WTC11 (cell line): Measurements from ENCODE around the gene ABCB1.

Experiments used
- CREM ChIP-seq: sonication (generic); formaldehyde crosslinking; IDR thresholded peaks from 2 replicates; pipeline ENCODE4 v1.8.1; 2022; ENCODE audit warnings: mild to moderate bottlenecking, missing genetic modification reagents, moderate library complexity
- ELF4 ChIP-seq: sonication (generic); formaldehyde crosslinking; IDR thresholded peaks from 2 replicates; pipeline ENCODE4 v1.8.1; 2022; ENCODE audit warnings: low read depth, mild to moderate bottlenecking, moderate library complexity, missing genetic modification reagents
- JUN ChIP-seq: sonication (generic); formaldehyde crosslinking; IDR thresholded peaks from 2 replicates; pipeline ENCODE4 v1.8.0; 2023; ENCODE audit warnings: mild to moderate bottlenecking, missing genetic modification reagents
- SMAD3 ChIP-seq: sonication (generic); formaldehyde crosslinking; IDR thresholded peaks from 2 replicates; pipeline ENCODE4 v1.8.0; 2022; ENCODE audit warnings: missing genetic modification reagents, mild to moderate bottlenecking, borderline replicate concordance
- ZBTB21 ChIP-seq: sonication (generic); formaldehyde crosslinking; IDR thresholded peaks from 2 replicates; pipeline ENCODE4 v1.8.1; 2023; ENCODE audit warnings: mild to moderate bottlenecking, missing genetic modification reagents, borderline replicate concordance
- TF ChIP-seq, protein P1 (sequence below): sonication (generic); formaldehyde crosslinking; IDR thresholded peaks from 2 replicates; pipeline ENCODE4 v1.8.1; 2022; ENCODE audit warnings: mild to moderate bottlenecking, moderate library complexity, missing genetic modification reagents
- TF ChIP-seq, protein P2 (sequence below): sonication (generic); formaldehyde crosslinking; IDR thresholded peaks from 2 replicates; pipeline ENCODE4 v1.8.0; 2022; ENCODE audit warnings: mild to moderate bottlenecking, missing genetic modification reagents
- TF ChIP-seq, protein P3 (sequence below): fragments of 250-450 bp; sonication (Bioruptor Pico); IDR thresholded peaks from 2 replicates; pipeline ENCODE4 v2.1.2; 2022; ENCODE audit warnings: mild to moderate bottlenecking, moderate library complexity
- TF ChIP-seq, protein P4 (sequence below): fragments of 200-600 bp; IDR thresholded peaks from 2 replicates; pipeline ENCODE4 v1.8.0; 2022; ENCODE audit warnings: antibody characterized with exemption
- TF ChIP-seq, protein P5 (sequence below): sonication (generic); formaldehyde crosslinking; IDR thresholded peaks from 2 replicates; pipeline ENCODE4 v1.8.1; 2023; ENCODE audit warnings: mild to moderate bottlenecking, missing genetic modification reagents, moderate library complexity
- TF ChIP-seq, protein P6 (sequence below): sonication (generic); formaldehyde crosslinking; IDR thresholded peaks from 2 replicates; pipeline ENCODE4 v1.8.1; 2023; ENCODE audit warnings: mild to moderate bottlenecking, missing genetic modification reagents, borderline replicate concordance
- TF ChIP-seq, protein P7 (sequence below): sonication (generic); formaldehyde crosslinking; IDR thresholded peaks from 2 replicates; pipeline ENCODE4 v1.8.0; 2022; ENCODE audit warnings: mild to moderate bottlenecking, missing genetic modification reagents

DNA sequence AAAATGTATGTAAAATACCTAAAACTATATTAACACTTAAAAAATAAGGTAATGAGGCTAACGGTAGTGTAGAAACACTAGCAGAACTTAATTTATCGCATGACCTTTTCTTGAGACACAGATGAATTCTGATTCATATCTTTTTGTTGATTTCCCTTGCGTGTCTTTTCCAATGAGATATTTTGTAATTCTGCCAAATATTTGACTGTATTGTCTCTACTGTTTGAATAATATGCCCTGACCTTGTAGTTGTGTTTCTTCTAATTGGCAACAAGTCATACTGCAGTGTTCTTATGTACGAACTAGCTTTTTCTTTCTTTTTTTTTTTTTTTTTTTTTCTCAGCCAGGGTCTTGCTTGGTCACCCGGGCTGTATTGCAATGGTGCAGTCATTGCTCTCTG, 9.2 kb upstream of the ABCB1 start:
- TF ChIP-seq, protein P1, sequence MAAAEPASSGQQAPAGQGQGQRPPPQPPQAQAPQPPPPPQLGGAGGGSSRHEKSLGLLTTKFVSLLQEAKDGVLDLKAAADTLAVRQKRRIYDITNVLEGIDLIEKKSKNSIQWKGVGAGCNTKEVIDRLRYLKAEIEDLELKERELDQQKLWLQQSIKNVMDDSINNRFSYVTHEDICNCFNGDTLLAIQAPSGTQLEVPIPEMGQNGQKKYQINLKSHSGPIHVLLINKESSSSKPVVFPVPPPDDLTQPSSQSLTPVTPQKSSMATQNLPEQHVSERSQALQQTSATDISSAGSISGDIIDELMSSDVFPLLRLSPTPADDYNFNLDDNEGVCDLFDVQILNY (CRISPR knock-in tag): no peak
- TF ChIP-seq, protein P2, sequence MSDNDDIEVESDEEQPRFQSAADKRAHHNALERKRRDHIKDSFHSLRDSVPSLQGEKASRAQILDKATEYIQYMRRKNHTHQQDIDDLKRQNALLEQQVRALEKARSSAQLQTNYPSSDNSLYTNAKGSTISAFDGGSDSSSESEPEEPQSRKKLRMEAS (CRISPR knock-in tag): no peak
- TF ChIP-seq, protein P3, sequence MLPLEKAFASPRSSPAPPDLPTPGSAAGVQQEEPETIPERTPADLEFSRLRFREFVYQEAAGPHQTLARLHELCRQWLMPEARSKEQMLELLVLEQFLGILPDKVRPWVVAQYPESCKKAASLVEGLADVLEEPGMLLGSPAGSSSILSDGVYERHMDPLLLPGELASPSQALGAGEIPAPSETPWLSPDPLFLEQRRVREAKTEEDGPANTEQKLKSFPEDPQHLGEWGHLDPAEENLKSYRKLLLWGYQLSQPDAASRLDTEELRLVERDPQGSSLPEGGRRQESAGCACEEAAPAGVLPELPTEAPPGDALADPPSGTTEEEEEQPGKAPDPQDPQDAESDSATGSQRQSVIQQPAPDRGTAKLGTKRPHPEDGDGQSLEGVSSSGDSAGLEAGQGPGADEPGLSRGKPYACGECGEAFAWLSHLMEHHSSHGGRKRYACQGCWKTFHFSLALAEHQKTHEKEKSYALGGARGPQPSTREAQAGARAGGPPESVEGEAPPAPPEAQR (CRISPR knock-in tag): no peak
- TF ChIP-seq, protein P4, sequence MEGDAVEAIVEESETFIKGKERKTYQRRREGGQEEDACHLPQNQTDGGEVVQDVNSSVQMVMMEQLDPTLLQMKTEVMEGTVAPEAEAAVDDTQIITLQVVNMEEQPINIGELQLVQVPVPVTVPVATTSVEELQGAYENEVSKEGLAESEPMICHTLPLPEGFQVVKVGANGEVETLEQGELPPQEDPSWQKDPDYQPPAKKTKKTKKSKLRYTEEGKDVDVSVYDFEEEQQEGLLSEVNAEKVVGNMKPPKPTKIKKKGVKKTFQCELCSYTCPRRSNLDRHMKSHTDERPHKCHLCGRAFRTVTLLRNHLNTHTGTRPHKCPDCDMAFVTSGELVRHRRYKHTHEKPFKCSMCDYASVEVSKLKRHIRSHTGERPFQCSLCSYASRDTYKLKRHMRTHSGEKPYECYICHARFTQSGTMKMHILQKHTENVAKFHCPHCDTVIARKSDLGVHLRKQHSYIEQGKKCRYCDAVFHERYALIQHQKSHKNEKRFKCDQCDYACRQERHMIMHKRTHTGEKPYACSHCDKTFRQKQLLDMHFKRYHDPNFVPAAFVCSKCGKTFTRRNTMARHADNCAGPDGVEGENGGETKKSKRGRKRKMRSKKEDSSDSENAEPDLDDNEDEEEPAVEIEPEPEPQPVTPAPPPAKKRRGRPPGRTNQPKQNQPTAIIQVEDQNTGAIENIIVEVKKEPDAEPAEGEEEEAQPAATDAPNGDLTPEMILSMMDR: no peak
- TF ChIP-seq CREM (no peak), SMAD3 (CRISPR knock-in tag) (no peak), ELF4 (CRISPR knock-in tag) (no peak), ZBTB21 (CRISPR knock-in tag) (no peak), JUN (CRISPR knock-in tag) (no peak)
- TF ChIP-seq, protein P5, sequence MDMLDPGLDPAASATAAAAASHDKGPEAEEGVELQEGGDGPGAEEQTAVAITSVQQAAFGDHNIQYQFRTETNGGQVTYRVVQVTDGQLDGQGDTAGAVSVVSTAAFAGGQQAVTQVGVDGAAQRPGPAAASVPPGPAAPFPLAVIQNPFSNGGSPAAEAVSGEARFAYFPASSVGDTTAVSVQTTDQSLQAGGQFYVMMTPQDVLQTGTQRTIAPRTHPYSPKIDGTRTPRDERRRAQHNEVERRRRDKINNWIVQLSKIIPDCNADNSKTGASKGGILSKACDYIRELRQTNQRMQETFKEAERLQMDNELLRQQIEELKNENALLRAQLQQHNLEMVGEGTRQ: no peak
- TF ChIP-seq, protein P6, sequence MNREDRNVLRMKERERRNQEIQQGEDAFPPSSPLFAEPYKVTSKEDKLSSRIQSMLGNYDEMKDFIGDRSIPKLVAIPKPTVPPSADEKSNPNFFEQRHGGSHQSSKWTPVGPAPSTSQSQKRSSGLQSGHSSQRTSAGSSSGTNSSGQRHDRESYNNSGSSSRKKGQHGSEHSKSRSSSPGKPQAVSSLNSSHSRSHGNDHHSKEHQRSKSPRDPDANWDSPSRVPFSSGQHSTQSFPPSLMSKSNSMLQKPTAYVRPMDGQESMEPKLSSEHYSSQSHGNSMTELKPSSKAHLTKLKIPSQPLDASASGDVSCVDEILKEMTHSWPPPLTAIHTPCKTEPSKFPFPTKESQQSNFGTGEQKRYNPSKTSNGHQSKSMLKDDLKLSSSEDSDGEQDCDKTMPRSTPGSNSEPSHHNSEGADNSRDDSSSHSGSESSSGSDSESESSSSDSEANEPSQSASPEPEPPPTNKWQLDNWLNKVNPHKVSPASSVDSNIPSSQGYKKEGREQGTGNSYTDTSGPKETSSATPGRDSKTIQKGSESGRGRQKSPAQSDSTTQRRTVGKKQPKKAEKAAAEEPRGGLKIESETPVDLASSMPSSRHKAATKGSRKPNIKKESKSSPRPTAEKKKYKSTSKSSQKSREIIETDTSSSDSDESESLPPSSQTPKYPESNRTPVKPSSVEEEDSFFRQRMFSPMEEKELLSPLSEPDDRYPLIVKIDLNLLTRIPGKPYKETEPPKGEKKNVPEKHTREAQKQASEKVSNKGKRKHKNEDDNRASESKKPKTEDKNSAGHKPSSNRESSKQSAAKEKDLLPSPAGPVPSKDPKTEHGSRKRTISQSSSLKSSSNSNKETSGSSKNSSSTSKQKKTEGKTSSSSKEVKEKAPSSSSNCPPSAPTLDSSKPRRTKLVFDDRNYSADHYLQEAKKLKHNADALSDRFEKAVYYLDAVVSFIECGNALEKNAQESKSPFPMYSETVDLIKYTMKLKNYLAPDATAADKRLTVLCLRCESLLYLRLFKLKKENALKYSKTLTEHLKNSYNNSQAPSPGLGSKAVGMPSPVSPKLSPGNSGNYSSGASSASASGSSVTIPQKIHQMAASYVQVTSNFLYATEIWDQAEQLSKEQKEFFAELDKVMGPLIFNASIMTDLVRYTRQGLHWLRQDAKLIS (CRISPR knock-in tag): no peak
- TF ChIP-seq, protein P7, sequence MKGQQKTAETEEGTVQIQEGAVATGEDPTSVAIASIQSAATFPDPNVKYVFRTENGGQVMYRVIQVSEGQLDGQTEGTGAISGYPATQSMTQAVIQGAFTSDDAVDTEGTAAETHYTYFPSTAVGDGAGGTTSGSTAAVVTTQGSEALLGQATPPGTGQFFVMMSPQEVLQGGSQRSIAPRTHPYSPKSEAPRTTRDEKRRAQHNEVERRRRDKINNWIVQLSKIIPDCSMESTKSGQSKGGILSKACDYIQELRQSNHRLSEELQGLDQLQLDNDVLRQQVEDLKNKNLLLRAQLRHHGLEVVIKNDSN: no peak
